ENCODE data around the gene NOTCH1. TPM values are rescaled to one million over a fixed set of nuclear protein-coding genes. Genes with fewer than 3 reads are reported as not detected.

NOTCH1 gene
- total and polyA plus RNA-seq, 3 experiments from 2014 or later = 5.1 to 79.5 (median 70.0) TPM

DNA sequence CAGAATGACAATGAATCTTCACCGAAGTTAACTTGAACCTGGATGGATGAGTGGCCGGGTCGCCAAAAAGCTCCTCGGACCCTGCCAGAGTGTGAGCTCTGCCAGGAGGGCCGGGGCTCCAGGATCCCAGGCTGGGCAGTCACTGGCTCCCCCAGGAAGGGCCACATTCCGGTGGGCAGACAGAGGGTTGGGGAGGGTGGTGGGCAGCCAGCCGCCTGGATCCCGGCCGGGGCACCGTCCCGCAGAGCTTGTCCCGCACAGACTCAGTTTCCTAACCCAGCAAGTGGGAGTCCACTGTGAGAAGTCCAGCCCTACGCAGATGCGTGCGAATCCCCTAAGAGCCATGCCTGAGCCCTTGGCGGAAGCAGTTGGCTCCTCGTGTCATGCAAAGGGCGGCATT, 10.3 kb upstream of the NOTCH1 start:
- H3K9me3 Mint-ChIP-seq = peaks cover 0 to 4% (median 0%) of the 10 kb centered on the region in 5 donors
- no peak overlapping the region for H3K4me3 Mint-ChIP-seq
- H3K36me3 Mint-ChIP-seq = peaks cover 0 to 4% (median 0%) of the 10 kb centered on the region in 3 donors
- DNase-seq = no peak
- H3K4me1 Mint-ChIP-seq = peaks cover 4 to 11% (median 6%) of the 10 kb centered on the region in 3 donors
- Histone ChIP-seq H3K4me1 (ENCODE audit: insufficient read depth, low read length) (peaks cover 6% of the 10 kb centered on the region), H3K27ac (ENCODE audit: low read depth, low read length) (no peak overlapping the region), H3K9me3 (ENCODE audit: low read length) (no peaks in the 10 kb centered on the region), H3K27me3 (ENCODE audit: insufficient read depth, low read length, poor library complexity, severe bottlenecking) (no peaks in the 10 kb centered on the region), H3K4me3 (ENCODE audit: low read length) (no peak overlapping the region), H3K36me3 (ENCODE audit: insufficient read depth, low read length) (no peaks in the 10 kb centered on the region)
- ChIA-PET POLR2A (no interaction called here), CTCF (no interaction called here)
- H3K27ac Mint-ChIP-seq = no peak overlapping the region
- peaks cover 0 to 5% of the 10 kb centered on the region in 2 donors for H3K27me3 Mint-ChIP-seq

DNA sequence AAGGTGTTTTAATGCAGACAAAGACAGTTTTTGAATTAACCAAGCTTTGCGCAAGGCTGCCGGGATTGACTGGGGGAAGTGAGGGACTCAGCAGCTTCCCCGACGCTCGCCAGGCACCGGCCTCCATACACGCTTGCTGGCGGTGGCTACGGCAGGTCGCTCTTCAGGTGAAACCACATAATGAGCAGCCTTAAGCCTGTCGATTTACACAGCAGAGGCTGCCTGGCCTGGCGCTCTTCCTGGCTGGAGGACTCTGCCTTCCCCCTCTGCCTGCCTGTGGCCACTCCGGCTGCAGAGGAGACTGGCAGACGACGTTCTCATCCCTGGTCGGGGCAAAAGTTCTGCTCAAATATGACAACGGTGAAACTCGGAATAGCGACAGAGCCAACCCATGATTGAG, 9.0 kb upstream of the NOTCH1 start:
- Mint-ChIP-seq H3K27ac (peak overlapping the region in 1 of 8 donors; percentile 85), H3K4me3 (no peak overlapping the region), H3K36me3 (peaks cover 0 to 4% (median 0%) of the 10 kb centered on the region in 3 donors), H3K27me3 (peaks cover 0 to 5% of the 10 kb centered on the region in 2 donors), H3K4me1 (peaks cover 4 to 11% (median 6%) of the 10 kb centered on the region in 3 donors), H3K9me3 (peaks cover 0 to 4% (median 0%) of the 10 kb centered on the region in 5 donors)
- Histone ChIP-seq H3K4me1 (ENCODE audit: insufficient read depth, low read length) (peaks cover 13% of the 10 kb centered on the region), H3K4me3 (ENCODE audit: low read length) (no peak overlapping the region), H3K36me3 (ENCODE audit: insufficient read depth, low read length) (no peaks in the 10 kb centered on the region), H3K27me3 (ENCODE audit: insufficient read depth, low read length, poor library complexity, severe bottlenecking) (no peaks in the 10 kb centered on the region), H3K27ac (ENCODE audit: low read depth, low read length) (no peak overlapping the region), H3K9me3 (ENCODE audit: low read length) (no peaks in the 10 kb centered on the region)
- POLR2A ChIA-PET = interaction anchor here (0.7 kb wide), 1 partner anchor 28 kb away, joined by 4 read pairs; no protein-coding TSS in a partner anchor
- CTCF ChIA-PET = interaction anchor here (2.8 kb wide), 1 partner anchor 67 kb away, joined by 6 read pairs; no protein-coding TSS in a partner anchor
- DNase-seq = no peak

DNA sequence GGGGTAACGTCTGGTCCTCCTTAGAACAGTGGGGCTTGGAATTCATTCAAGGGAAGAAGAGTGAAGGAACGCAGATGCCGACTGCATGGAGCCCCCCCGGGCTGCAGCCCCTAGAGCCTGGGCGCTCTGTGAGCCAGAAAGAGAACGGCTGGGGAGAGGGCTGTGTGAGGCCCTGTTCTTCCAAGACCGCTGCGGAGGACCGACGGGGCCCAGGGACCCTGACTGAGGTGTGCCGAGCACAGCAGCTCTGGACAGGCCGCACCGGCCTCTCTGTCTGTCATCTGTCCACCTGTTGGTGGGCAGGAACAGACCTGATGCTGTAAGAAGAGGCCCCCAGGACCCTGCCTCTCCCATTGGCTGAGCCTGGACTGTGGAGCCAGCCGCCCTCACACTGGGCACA, 7.7 kb upstream of the NOTCH1 start:
- H3K4me3 ChIP-seq (ENCODE audit: low read length) = no peak overlapping the region
- Mint-ChIP-seq H3K36me3 (no peaks in the 10 kb centered on the region), H3K4me3 (no peak overlapping the region), H3K9me3 (peaks cover 0 to under 1% (median 0%) of the 10 kb centered on the region in 5 donors), H3K27me3 (peaks cover 0 to 5% of the 10 kb centered on the region in 2 donors), H3K27ac (peak overlapping the region in 1 of 8 donors; percentile 46), H3K4me1 (peaks cover 4 to 11% (median 6%) of the 10 kb centered on the region in 3 donors)
- POLR2A ChIA-PET = no interaction called here
- H3K9me3 ChIP-seq (ENCODE audit: low read length) = no peaks in the 10 kb centered on the region
- peaks cover 13% of the 10 kb centered on the region for H3K4me1 ChIP-seq (ENCODE audit: insufficient read depth, low read length)
- DNase-seq = no peak
- H3K27ac ChIP-seq (ENCODE audit: low read depth, low read length) = no peak overlapping the region
- CTCF ChIA-PET = interaction anchor here (2.8 kb wide), 1 partner anchor 65 kb away, joined by 6 read pairs; no protein-coding TSS in a partner anchor
- no peaks in the 10 kb centered on the region for H3K36me3 ChIP-seq (ENCODE audit: insufficient read depth, low read length)
- H3K27me3 ChIP-seq (ENCODE audit: insufficient read depth, low read length, poor library complexity, severe bottlenecking) = no peaks in the 10 kb centered on the region

DNA sequence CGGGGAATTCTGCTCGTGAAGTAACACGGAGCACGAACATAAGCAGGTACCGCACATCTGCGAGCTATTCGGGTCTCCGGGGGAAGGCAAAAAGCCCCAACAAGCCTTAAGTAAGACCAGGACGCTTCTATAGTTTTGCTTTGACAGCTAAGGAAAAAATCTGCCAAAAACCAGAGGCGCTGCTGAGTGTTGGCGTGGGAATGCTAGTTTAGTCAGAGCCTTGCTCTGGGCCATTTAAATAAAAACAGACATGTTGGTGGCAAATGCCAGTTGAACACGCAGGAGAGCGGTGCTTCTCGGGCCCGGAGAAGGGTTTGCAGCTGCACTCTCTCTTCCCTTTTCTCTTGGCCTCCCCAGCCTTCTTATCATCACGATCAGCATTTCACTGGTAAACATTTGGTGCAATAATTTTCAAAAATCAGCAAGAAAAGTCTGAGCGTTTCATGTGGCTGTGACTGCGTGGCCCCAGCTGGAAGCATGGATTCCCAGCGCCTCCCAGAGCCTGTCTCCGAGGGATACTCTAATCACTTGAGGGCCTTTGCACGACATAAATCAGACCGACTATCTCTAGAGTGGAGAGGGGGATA, 6.4 kb upstream of the NOTCH1 start:
- Histone ChIP-seq H3K4me3 (ENCODE audit: low read length) (no peak overlapping the region), H3K27me3 (ENCODE audit: insufficient read depth, low read length, poor library complexity, severe bottlenecking) (no peaks in the 10 kb centered on the region), H3K27ac (ENCODE audit: low read depth, low read length) (peak overlapping the region; percentile 61), H3K36me3 (ENCODE audit: insufficient read depth, low read length) (no peaks in the 10 kb centered on the region), H3K9me3 (ENCODE audit: low read length) (no peaks in the 10 kb centered on the region), H3K4me1 (ENCODE audit: insufficient read depth, low read length) (peaks cover 14% of the 10 kb centered on the region)
- H3K27ac Mint-ChIP-seq = peak overlapping the region in 1 of 8 donors; percentile 31
- no peaks in the 10 kb centered on the region for H3K36me3 Mint-ChIP-seq
- CTCF ChIA-PET = interaction anchor here (1.2 to 2.8 kb wide), 2 partner anchors 14 to 64 kb away, joined by 3 to 6 read pairs; no protein-coding TSS in a partner anchor
- POLR2A ChIA-PET = no interaction called here
- DNase-seq = no peak
- no peak overlapping the region for H3K4me3 Mint-ChIP-seq
- peaks cover 0 to 3% of the 10 kb centered on the region in 2 donors for H3K27me3 Mint-ChIP-seq
- peaks cover 1 to 11% (median 6%) of the 10 kb centered on the region in 3 donors for H3K4me1 Mint-ChIP-seq
- no peaks in the 10 kb centered on the region for H3K9me3 Mint-ChIP-seq

DNA sequence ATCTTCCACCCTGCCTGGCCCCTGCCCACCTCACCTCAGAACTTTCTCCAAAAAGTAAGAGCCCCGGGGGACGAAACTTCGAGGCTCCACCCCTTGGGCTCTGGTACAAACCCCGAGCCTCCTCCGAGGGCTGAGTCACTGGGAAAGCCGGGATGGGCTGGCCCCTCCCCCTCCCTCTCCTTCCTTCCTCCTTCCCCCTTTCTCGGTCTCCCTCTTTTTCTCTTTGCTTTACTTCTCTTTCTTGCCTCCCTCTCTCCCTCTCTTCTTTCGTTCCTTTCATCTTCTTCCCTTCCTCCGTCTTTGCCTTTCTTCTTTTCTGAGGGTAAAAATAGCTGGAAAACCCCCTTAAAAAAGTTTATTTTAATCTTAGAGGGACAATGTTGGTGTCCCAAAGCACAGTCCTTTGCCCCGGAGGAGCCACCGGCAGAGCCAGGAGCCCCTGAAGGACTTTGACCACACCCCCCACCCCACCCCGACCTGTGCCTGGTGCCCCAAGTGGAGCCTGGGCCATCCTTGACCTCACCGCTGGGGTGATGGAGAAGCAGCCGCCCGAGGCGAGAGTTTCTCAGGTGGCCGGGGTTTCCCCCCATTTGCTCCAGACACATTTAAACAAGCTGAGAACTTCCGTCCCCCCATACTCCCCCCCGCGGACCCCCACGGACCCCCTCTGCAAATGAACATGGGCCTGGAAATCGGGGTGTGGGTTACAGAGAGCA, 5.7 kb upstream of the NOTCH1 start:
- Mint-ChIP-seq H3K9me3 (no peaks in the 10 kb centered on the region), H3K36me3 (no peaks in the 10 kb centered on the region), H3K4me3 (peak overlapping the region in 1 of 7 donors; percentile 19), H3K27me3 (peaks cover 0 to 3% of the 10 kb centered on the region in 2 donors), H3K27ac (peak overlapping the region in 1 of 8 donors; percentile 31), H3K4me1 (peaks cover 5 to 18% (median 6%) of the 10 kb centered on the region in 3 donors)
- CTCF ChIA-PET = interaction anchor here (1.2 kb wide), 1 partner anchor 13 kb away, joined by 3 read pairs; no protein-coding TSS in a partner anchor
- Histone ChIP-seq H3K27ac (ENCODE audit: low read depth, low read length) (peak overlapping the region; percentile 61), H3K27me3 (ENCODE audit: insufficient read depth, low read length, poor library complexity, severe bottlenecking) (no peaks in the 10 kb centered on the region), H3K4me3 (ENCODE audit: low read length) (no peak overlapping the region), H3K9me3 (ENCODE audit: low read length) (no peaks in the 10 kb centered on the region), H3K4me1 (ENCODE audit: insufficient read depth, low read length) (peaks cover 19% of the 10 kb centered on the region), H3K36me3 (ENCODE audit: insufficient read depth, low read length) (no peaks in the 10 kb centered on the region)
- POLR2A ChIA-PET = no interaction called here
- no peak for DNase-seq

DNA sequence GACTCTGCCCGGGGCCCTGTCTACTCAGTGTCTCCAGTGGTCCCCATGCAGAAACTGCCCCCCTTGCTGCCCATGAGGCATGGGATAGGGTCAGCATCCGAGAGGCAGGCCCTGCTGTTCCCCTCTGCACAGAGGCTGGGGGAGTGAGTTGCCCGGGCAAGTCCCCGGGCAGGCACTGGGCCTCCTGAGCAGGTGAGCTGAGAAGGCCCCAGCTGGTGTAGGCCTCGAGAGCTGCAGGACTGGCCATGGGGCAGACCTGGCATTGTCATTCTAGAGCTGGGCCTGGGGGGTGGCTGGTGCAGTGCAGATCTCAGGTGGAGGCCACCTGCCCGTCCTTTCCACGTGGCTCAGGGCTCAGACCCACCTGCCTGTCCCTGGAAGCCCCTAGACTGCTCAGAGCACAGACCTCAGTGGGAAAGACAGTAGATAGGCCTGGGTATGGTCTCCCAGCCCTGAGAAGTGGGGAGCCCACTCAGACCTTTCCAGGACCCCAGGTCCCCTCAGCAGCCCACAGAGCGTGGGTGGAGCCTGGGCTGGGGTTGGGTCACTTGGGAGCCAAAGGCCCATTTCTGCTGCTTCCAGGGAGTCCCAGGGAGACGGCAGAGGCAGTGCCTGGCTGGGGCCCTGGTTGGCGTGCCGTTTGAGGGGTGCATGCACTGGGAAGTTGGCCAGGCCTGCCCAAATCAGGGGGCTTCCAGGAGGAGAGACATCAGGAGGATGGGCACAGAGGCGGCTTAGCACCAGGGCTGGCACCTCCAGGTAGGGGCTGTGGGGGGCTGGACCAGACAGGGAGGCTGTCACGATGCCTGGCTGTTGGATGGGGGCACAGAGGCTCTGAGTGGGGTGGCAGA, 4.8 kb upstream of the NOTCH1 start:
- H3K27me3 Mint-ChIP-seq = peaks cover 0 to 3% of the 10 kb centered on the region in 2 donors
- no peaks in the 10 kb centered on the region for H3K9me3 Mint-ChIP-seq
- H3K36me3 Mint-ChIP-seq = no peaks in the 10 kb centered on the region
- peak overlapping the region in 1 of 7 donors; percentile 45 for H3K4me3 Mint-ChIP-seq
- POLR2A ChIA-PET = no interaction called here
- H3K4me3 ChIP-seq (ENCODE audit: low read length) = no peak overlapping the region
- H3K4me1 Mint-ChIP-seq = peaks cover 5 to 18% (median 6%) of the 10 kb centered on the region in 3 donors
- no peak overlapping the region for H3K27ac Mint-ChIP-seq
- H3K9me3 ChIP-seq (ENCODE audit: low read length) = no peaks in the 10 kb centered on the region
- CTCF ChIA-PET = no interaction called here
- no peaks in the 10 kb centered on the region for H3K36me3 ChIP-seq (ENCODE audit: insufficient read depth, low read length)
- no peaks in the 10 kb centered on the region for H3K27me3 ChIP-seq (ENCODE audit: insufficient read depth, low read length, poor library complexity, severe bottlenecking)
- peaks cover 19% of the 10 kb centered on the region for H3K4me1 ChIP-seq (ENCODE audit: insufficient read depth, low read length)
- DNase-seq = no peak
- no peak overlapping the region for H3K27ac ChIP-seq (ENCODE audit: low read depth, low read length)

DNA sequence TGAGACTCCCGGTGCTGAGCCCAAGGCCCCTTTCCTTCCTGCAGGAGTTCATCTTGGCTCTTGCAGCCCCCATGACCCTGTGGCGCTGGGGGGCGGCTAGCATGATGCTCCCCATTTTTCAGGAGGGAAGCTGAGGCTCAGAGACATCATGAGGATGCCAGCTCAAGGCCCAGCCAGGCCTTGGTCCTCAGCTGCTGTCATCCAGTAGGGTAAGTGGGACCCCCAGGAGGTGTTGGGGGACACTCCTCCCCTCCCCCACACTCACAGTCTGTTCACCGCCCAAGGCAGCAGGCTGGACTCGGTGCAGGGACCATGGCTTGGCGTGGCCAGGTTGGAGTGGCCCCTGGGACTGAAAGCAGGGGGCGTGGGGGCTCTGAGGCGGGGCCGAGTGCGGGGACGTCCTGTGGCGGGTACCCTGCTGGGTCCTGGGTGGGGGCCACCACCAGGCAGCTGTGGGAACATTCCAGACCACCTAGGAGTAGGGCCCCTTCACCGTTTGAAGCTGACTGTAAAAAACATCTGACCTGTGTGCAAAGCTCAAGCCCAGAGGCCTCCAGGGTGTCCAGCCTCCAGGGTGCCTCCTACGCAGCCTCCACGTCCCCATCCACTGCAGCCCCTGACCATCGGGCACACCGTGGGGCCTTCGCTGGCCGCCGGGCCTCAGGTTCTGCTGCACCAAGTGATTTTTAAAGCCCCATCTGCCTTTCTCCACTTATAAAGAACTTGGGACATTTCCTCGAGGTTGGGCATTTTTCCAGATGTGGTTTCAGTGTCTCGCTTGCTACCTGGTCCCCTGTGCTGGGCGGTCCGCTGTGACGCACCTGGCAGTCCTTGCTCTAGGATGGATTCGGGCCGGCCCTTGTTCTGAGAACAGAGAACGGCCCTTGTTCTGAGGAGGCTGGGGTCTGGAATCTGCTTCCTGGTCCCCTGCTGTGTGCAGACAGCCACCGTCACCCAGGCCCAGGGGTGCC, 3.4 kb upstream of the NOTCH1 start:
- H3K36me3 ChIP-seq (ENCODE audit: insufficient read depth, low read length) = no peaks in the 10 kb centered on the region
- peaks cover 5 to 23% (median 6%) of the 10 kb centered on the region in 3 donors for H3K4me1 Mint-ChIP-seq
- CTCF ChIA-PET = interaction anchor here (0.7 to 1.9 kb wide), 4 partner anchors 10 to 65 kb away, joined by 3 to 7 read pairs (median 4); no protein-coding TSS in a partner anchor
- POLR2A ChIA-PET = no interaction called here
- no peak overlapping the region for H3K4me3 ChIP-seq (ENCODE audit: low read length)
- no peak overlapping the region for H3K27ac ChIP-seq (ENCODE audit: low read depth, low read length)
- H3K27ac Mint-ChIP-seq = no peak overlapping the region
- no peaks in the 10 kb centered on the region for H3K27me3 Mint-ChIP-seq
- no peaks in the 10 kb centered on the region for H3K9me3 Mint-ChIP-seq
- H3K27me3 ChIP-seq (ENCODE audit: insufficient read depth, low read length, poor library complexity, severe bottlenecking) = no peaks in the 10 kb centered on the region
- peak overlapping the region in 1 of 7 donors; percentile 56 for H3K4me3 Mint-ChIP-seq
- H3K4me1 ChIP-seq (ENCODE audit: insufficient read depth, low read length) = peaks cover 20% of the 10 kb centered on the region
- no peaks in the 10 kb centered on the region for H3K9me3 ChIP-seq (ENCODE audit: low read length)
- DNase-seq = no peak
- H3K36me3 Mint-ChIP-seq = peaks cover 0 to 3% (median 0%) of the 10 kb centered on the region in 3 donors

Data from CD8-positive, alpha-beta memory T cell (primary cell).